Omental fat pad (tissue), 4 donors: ENCODE results near the gene RAP1GDS1. TPM values are rescaled to one million over a fixed set of nuclear protein-coding genes. Genes with fewer than 3 reads are reported as not detected.
"Not testable (repeated sequence)": the region's sequence is repeated elsewhere in the genome, so short reads cannot be mapped to it uniquely, and the experiment has no call there.

ENCODE experiments used
- ATAC-seq: fragments of 150-250 bp; one replicate; pipeline ENCODE4 v1.9.1; 2016; ENCODE audit warnings: mild to moderate bottlenecking, moderate library complexity; ENCODE audit not compliant: low FRiP score
- DNase-seq: peaks from one replicate; pipeline ENCODE4 v3.0.0-alpha.2; 2019; ENCODE audit warnings: low spot score
- CTCF ChIP-seq, 3 donors: fragments of 450-650 bp; IDR thresholded peaks; one replicate each; pipeline ENCODE4 v1.5.1; 2016 to 2017; ENCODE audit warnings: antibody characterized with exemption in 3 of 3, mild to moderate bottlenecking in 3 of 3, moderate library complexity in 2 of 3
- total RNA-seq, 4 donors: library from RNA; depleted of rRNA; stranded (reverse); fragments of >200 nt; gene quantifications; one replicate each; pipeline ENCODE4 v1.1.0, GENCODE V29; 2016

RAP1GDS1 gene
- total RNA-seq, 4 donors from 2014 or later, result 21.3 to 45.1 (median 34.3) TPM

GRCh38 chr4:98343626-98344025 lies 82.4 kb downstream of the RAP1GDS1 start:
- ATAC-seq (no peak), DNase-seq (no peak)
- no peak for TF ChIP-seq CTCF (IDR thresholded peaks at IDR 0.05)

- TF ChIP-seq CTCF (IDR thresholded peaks at IDR 0.05), result no peak
- DNase-seq (no peak), ATAC-seq (no peak)
Observed at GRCh38 chr4:98345838-98346237, 84.7 kb downstream of the RAP1GDS1 start.

- DNase-seq, result no peak
- TF ChIP-seq CTCF (IDR thresholded peaks at IDR 0.05), result no peak
- no peak for ATAC-seq
Observed at GRCh38 chr4:98352396-98352795, 91.2 kb downstream of the RAP1GDS1 start.

- no peak for TF ChIP-seq CTCF (IDR thresholded peaks at IDR 0.05)
- no peak for ATAC-seq
- no peak for DNase-seq
Observed at GRCh38 chr4:98352940-98353339, 91.8 kb downstream of the RAP1GDS1 start.

GRCh38 chr4:98358630-98359248 lies 97.6 kb downstream of the RAP1GDS1 start:
- no peak for ATAC-seq
- no peak for TF ChIP-seq CTCF (IDR thresholded peaks at IDR 0.05)
- DNase-seq, result no peak

- TF ChIP-seq CTCF (IDR thresholded peaks at IDR 0.05), result no peak
- no peak for ATAC-seq
- DNase-seq, result no peak
Observed at GRCh38 chr4:98359646-98360045, 98.5 kb downstream of the RAP1GDS1 start.

- ATAC-seq (no peak), DNase-seq (no peak)
- no peak for TF ChIP-seq CTCF (IDR thresholded peaks at IDR 0.05)
Observed at GRCh38 chr4:98363431-98363830, 102.2 kb downstream of the RAP1GDS1 start.

- DNase-seq, ATAC-seq: not testable (repeated sequence)
Observed at GRCh38 chr4:98366275-98366674, 105.1 kb downstream of the RAP1GDS1 start.

GRCh38 chr4:98368000-98368399 lies 106.8 kb downstream of the RAP1GDS1 start:
- ATAC-seq, DNase-seq: not testable (repeated sequence)
